ENCODE data around the gene MAEA.

MAEA gene

GRCh38 chr4:1380368-1381151 is 90.9 kb downstream of the MAEA start:
- no peaks in the 10 kb centered on the region for H3K27me3 Mint-ChIP-seq

GRCh38 chr4:1381181-1381621 is 91.5 kb downstream of the MAEA start:
- no peak overlapping the region for H3K27ac Mint-ChIP-seq
- H3K4me1 Mint-ChIP-seq = no peaks in the 10 kb centered on the region
- H3K36me3 Mint-ChIP-seq = peaks cover 19% of the 10 kb centered on the region
- H3K27me3 Mint-ChIP-seq = no peaks in the 10 kb centered on the region
- no peak overlapping the region for H3K4me3 Mint-ChIP-seq
- H3K9me3 Mint-ChIP-seq = no peaks in the 10 kb centered on the region
- ATAC-seq = no peak

More at GRCh38 chr4:1380368-1381151, 90.9 kb downstream of the MAEA start:
- peaks cover 12% of the 10 kb centered on the region for H3K36me3 Mint-ChIP-seq
- ATAC-seq = no peak
- H3K4me3 Mint-ChIP-seq = no peak overlapping the region
- H3K27ac Mint-ChIP-seq = no peak overlapping the region
- H3K4me1 Mint-ChIP-seq = no peaks in the 10 kb centered on the region
- no peaks in the 10 kb centered on the region for H3K9me3 Mint-ChIP-seq

GRCh38 chr4:1381944-1382541 is 92.4 kb downstream of the MAEA start:
- Mint-ChIP-seq H3K36me3 (peaks cover 25% of the 10 kb centered on the region), H3K4me3 (no peak overlapping the region), H3K27ac (no peak overlapping the region), H3K4me1 (no peaks in the 10 kb centered on the region), H3K9me3 (no peaks in the 10 kb centered on the region), H3K27me3 (no peaks in the 10 kb centered on the region)
- no peak for ATAC-seq

- Mint-ChIP-seq H3K4me1 (no peaks in the 10 kb centered on the region), H3K36me3 (peaks cover 34% of the 10 kb centered on the region), H3K9me3 (peaks cover 2% of the 10 kb centered on the region), H3K4me3 (no peak overlapping the region), H3K27ac (no peak overlapping the region), H3K27me3 (no peaks in the 10 kb centered on the region)
- no peak for ATAC-seq
Observed at GRCh38 chr4:1382776-1383727, 93.4 kb downstream of the MAEA start.

- Mint-ChIP-seq H3K27me3 (no peaks in the 10 kb centered on the region), H3K4me1 (no peaks in the 10 kb centered on the region), H3K4me3 (no peak overlapping the region), H3K27ac (no peak overlapping the region), H3K9me3 (peaks cover 8% of the 10 kb centered on the region), H3K36me3 (peaks cover 34% of the 10 kb centered on the region)
- ATAC-seq = no peak
Observed at GRCh38 chr4:1383728-1384591, 94.3 kb downstream of the MAEA start.

- Mint-ChIP-seq H3K4me1 (no peaks in the 10 kb centered on the region), H3K4me3 (no peak overlapping the region), H3K27ac (no peak overlapping the region), H3K27me3 (no peaks in the 10 kb centered on the region), H3K9me3 (peaks cover 8% of the 10 kb centered on the region), H3K36me3 (peaks cover 34% of the 10 kb centered on the region)
- ATAC-seq = no peak
Observed at GRCh38 chr4:1384675-1385372, 95.1 kb downstream of the MAEA start.

- Mint-ChIP-seq H3K4me3 (no peak overlapping the region), H3K27me3 (no peaks in the 10 kb centered on the region), H3K36me3 (peaks cover 34% of the 10 kb centered on the region), H3K27ac (no peak overlapping the region), H3K9me3 (peaks cover 8% of the 10 kb centered on the region), H3K4me1 (no peaks in the 10 kb centered on the region)
- ATAC-seq = no peak
Observed at GRCh38 chr4:1385373-1386340, 96.0 kb downstream of the MAEA start.
